HG03439 (cell line): ENCODE data around the gene COL25A1.

Source experiments
- ATAC-seq: cut with Tn5 transposase; IDR thresholded peaks from one replicate; pipeline ENCODE4 v1.9.1; 2021; ENCODE audit warnings: mild to moderate bottlenecking, moderate library complexity; ENCODE audit not compliant: unreplicated experiment

COL25A1 gene

DNA sequence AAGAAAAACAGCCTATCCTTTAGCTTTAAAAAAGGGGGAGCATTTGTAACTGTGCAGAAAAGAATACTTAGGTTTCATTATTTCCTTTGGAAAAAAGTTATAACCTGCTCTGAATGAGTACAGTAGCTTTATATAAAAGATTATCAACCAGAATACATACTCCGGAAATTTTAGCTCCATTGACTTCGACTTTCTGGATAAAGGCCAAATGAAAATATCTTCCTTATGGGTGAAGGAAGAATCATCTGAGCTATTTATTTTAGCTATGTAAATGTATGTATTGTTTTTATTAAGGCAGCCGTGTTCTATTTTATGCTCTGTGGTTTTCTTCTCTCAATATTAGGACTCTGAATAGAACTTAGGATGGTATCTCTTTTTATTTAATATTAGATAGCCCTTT lies 470.6 kb downstream of the COL25A1 start:
- no peak for ATAC-seq

DNA sequence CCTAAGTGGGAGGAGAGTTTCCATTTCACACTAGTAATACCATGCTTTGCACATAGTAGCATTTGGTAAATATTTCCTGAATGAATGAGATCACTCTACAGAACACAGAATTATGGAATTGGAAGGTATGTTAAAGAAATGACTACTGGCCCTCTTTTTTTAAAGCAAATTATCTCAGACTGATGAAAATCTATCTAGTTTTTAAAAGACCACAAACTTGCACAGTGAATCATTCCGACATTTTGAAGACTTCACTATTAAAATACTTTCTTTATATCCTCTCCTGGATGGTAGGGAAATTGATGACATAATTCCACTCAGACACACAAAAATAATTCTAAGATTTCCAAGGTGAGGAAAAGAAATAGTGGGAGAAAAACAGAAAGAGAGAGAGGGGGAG lies 471.2 kb downstream of the COL25A1 start:
- ATAC-seq: no peak

DNA sequence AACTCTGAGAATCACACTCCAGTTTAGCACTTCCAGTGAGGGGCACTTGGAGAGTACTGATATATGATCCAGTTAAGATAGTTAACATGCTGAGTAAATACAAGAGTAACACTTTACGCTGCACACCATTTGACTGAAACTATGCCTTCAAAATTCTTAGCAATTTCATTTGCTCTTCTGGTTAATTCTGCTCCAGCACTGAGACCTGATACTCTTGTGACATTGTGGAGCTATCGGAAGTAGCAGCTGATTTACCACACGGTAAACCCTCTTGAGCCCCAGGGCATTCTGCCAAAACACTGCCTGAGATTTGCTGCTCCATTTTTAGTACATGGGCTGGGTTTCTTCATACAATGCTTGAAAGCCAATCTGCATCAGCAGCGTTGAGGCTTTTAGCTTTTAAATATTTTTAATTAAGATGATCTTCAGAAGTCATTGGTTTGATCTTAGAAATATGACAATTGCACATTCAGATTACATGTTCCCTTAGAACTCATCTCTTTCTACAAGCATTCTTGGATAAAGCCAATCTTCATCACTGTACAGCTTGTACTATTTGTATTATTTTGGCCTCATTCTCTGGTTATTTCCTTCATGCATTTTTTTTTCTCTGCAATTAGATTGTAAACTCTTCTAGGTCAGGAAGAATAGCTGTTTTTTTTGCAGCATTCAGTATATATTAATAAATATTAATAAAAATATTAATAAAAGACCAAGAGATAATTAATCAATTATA lies 471.8 kb downstream of the COL25A1 start:
- peak; percentile 83 for ATAC-seq

DNA sequence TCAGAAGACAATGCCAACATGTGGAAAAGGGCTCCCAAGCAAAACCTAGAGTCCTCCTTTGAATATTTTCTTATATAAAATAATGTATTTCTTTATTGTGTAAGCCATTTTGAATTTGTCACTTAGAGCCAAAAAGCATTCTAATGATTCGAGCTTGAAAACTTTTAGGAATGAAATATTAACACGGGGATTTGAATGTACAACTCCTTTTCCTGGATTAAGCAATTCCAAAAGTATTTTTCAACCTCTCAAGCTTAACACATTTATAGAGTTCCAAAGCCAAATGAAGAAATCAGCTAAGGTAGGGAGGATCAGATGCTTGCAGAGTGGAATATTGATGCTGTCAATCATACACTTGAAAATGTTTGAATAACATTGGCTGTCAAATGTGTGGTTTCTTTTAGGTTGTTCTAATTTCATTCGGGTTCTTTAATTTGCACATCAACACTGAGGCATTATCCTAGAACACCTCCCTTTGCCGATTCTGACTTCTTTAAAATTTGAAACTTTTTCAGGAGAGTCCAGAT lies 472.4 kb downstream of the COL25A1 start:
- ATAC-seq: no peak

DNA sequence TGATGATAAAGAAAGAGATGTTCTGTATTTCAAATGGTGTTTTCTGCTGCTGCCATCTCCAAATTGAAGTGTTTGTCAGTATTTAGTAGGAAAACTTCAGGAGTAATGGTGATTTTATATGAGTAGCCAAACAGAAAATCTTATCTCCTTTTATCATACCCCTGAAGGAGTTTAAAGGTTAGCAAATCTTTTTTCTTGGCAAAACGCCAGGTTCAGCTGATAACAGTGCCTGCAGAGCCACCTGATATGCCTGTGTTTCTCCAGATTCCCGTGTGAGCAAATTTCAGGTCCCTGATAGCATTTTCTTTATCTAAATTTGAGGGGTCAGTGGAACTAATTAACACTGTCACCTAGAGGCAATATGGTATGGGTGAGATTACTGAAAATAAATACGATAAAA lies 473.8 kb downstream of the COL25A1 start:
- no peak for ATAC-seq

DNA sequence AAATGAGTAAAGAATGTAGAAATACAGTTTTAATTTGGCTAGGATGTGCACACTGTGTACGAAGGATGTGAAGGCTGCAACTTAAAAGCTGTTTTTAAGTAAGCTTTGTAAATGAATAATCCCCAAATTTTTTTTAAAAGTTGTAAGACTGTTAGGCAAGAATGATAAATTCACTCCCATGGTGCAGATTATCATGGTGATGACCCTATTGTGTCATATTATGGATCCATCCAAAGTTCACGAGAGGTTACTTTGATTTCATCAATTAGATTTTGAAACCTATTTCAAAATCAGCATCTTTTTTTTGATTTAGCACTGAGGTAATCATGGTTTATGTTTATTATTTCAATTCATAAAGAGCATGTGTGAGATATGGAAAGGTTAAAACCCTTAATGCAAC lies 476.7 kb downstream of the COL25A1 start:
- no peak for ATAC-seq

DNA sequence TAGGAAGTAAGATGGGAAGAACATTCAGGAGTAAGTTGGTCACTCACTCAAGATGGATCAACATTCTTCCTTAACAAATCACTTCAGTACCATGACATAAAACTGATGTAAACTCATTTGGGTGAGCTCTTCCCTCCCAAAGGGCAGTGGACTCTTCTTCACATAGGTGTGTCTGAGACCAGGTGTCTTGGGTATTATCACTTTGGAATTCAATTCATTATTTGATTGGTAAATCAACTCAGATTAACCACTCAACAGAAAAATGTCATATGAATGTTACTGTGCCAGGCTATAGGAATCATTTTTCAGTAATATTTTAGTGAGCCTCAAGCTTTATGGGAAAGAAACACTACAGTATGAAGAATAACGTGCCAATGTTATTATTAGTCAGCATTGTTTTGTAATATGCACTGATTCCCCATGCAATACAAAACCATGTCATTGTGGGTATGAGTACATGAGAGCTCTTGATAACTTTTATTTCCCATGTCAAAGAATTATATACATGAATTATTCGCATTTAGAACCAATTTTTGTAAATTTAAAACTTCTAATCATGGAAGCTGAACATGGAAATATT lies 481.0 kb downstream of the COL25A1 start:
- no peak for ATAC-seq

DNA sequence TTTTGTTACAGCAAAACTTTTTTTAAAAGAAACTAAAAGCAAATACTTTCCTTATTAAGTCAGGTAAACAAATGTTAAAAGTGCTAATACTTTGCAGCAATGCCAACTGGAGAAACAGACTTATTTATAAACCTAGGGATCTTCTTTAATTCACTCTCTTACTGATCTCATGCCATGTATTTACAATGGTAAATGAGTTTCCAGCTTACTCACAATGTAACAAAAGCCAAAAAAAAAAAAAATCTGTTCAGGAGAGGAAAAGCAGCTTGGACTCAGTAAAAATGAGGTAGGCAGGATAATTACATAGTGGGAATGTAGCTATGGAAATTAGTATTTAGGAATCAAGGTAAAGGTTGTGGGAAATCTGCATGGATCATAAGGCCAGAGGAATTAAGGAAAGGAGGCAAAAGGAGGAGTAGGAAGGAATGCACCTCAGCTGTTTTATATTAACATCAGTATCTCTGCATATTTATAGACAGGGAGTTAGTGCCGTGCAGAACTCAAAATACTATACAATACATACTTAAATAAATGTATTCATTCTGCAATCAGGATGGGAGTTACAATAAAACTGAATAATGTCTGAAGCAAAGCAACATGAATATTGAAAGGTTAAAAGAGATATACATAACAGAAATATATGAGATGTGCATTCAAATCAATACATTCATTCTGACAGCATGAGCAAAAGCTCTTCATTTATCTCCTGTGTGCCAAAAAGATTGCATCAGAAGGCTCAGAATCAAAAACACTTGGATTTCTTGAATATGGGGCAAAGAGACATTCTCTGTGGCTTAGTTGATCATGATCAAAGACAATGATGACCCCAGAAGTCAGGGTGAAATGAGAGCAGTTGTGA lies 481.7 kb downstream of the COL25A1 start:
- ATAC-seq: no peak

DNA sequence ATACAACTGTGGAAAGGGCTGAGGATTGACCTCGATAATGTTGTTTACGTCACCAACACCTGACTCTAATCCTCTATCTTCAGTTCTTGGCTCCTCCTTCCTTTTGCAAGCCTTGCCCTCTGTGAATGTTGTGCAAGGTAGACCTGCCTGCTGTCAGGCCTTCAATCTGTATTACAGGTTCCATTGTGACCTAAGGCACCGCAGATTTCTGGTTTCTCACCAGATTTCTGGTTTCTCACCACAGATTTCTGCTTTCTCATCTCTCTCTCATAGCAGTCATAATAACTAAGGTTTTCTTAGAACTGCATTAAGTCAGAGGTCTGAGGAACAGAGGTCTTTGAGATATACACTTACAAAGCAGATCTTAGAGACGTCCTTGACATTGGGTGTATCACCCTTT lies 488.1 kb downstream of the COL25A1 start:
- no peak for ATAC-seq

DNA sequence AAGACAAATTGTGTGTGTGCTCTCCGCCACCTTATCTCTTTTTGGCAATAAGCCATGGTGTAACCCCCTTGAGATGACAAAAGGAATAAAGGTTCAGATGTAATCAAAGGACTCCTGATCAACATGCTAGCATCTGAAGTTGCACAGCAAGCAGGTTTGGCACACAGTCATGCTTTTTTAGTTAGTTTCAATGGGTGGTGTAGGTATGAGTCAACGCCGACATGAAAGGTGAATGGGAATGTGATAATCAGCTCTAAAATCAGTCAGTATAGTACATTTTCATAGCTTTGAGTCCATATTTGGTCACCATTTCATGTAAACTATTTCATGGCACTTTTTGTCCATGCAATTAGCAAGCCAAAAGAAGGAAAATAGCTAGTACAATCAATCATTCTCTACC lies 489.2 kb downstream of the COL25A1 start:
- ATAC-seq: no peak

DNA sequence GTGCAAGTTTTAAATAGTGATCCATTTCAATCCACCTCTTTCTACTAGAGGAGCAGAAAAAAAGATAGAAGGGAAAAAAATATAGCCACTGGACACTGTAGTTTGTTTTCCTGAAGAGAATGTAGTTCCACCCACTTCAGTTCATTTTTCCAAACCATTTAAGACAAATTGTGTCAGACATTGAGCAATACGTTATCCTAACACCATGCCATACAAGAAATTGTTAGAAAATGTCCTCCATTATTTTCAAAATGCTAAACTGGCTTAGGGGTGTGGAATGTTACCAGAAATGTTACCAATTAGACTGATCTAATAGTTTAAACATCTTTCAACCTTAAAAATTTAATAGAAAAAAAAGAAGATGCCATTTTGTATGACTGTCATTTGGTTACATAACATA lies 491.0 kb downstream of the COL25A1 start:
- ATAC-seq: no peak

DNA sequence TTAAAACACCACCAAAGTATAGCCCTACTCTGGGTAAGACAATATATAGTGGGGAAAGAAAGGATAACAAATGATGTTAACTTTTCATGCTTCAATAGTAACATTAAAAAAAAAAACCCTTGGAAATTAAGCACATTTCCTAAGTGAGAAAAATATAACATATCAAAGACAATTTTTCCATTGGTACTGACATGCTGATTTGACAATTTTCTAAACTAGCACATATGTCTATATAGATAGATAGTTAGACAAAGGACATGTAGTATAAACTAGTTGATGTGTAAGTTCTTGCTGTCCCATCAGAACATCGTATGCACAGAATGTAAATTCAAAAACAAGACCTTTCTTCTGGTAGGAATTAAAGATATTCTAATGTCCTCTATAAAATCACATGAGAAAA lies 492.4 kb downstream of the COL25A1 start:
- no peak for ATAC-seq

DNA sequence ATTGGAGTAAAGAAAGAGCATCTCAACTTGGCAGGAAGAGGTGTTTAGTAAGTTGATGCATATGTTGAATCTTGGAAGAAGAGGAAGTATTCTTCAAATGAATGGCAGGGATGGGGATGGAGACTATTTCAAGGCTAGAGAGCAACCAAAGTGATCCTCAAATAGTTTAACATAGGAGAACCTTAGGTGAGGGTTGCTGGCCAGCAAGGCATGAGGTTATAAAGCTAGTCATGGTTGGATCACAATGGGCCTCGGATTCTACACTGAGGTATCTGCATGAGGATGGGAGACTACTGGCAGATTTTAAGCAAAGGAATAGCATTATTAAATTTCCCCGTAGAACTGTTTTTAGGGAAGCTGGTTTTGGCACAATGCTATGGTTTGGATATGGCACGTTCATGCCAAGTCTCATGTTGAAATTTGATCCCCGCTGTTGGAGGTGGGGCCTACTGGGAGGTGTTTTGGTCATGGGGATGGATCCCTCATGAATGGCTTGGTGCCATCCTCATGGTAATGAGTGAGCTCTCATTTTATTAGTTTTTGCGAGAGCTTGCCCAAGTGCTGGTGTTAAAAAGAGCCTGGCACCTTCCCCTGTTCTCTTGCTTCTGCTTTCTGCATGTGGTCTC lies 497.7 kb downstream of the COL25A1 start:
- no peak for ATAC-seq

DNA sequence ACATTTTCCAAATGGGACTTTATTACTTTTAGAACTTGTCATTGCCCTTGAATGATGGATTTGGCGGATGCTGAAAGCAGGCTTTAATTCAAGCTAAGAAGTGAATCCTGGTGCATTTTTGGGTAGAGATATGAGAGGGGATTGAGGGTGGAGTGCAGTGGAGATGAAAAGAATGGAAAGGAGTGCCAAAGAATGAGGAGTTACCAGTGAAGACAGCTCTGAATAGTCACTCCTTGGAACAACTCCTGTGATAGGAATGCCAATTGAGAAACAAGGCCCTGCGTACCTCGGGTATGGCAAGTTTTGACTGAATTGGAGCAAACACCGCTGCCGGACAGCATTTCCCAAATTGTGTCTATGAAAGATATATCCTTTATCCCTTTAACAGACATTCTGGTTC lies 503.2 kb downstream of the COL25A1 start:
- ATAC-seq: no peak

DNA sequence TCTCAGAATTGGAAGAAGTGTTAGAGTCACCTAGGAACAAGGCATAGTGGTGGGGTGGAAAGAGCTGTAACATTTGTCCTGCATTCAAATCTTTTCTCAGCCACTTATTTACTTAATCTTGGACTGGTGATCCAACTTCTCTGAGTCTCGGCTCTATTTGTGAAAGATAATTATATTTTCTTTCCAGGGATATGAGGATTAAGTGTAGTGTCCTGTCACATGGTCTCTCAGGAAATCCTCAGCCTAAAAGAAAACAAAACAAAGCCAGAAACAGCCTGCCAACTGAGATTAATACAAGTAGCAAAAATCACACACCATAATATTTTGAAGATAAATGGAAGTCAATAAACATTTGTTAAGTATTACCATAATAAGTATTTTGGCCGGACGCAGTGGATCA lies 506.3 kb downstream of the COL25A1 start:
- ATAC-seq: no peak

DNA sequence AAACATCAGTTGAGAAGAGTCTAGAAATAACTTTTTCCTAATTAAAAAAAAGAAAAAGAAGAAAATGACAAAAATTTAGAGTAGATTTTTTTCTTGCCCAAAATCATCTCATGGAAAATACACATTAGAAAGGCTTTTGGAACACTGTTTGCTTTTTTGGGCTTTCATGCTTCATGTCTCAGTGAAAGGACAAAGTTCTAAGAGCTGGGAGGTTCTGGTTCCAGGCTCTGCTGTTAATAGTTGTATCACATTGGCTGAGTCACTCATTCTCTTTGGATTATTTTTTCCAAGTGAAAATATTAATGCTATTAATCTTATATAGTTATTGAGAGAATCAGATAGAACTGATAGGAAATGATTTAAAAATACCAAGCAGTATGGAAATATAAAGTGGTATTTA lies 506.7 kb downstream of the COL25A1 start:
- ATAC-seq: no peak

DNA sequence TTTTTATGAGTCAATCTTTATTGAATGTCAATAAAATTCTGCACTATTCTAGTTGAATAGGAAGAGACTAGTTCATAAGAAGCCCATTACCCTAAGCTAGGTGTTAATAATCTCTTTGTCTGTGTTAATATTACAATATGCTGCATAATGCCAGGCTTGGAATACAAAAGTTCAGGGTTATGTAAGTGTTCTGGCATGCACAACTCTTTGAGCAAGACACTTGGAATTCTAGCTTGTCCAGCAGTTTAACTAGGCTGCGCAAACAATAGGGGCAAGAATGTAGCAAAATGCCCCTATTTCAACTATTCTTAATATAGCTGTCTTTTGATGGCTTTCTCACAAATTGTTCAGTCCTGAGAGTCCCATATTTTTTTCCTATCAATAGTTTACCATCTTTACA lies 508.3 kb downstream of the COL25A1 start:
- ATAC-seq: no peak

DNA sequence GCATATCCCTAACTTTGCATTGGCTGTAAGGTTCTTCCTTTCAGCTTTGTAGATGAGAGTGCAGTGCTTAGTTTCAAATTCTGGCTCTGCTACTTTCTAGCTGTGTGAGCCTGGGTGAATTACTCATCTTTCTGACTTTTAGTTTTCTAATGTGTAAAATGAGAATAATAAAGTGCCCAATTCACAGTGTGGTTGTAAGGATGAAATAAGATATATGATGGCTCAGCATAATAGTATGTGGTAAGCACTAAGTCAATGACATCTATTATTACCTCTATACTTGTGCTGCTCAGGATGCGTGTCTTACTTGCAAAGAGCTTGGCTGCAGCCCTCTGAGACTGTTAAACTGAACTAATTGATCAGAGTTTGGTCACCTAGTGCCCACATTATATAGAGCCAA lies 509.0 kb downstream of the COL25A1 start:
- ATAC-seq: no peak

DNA sequence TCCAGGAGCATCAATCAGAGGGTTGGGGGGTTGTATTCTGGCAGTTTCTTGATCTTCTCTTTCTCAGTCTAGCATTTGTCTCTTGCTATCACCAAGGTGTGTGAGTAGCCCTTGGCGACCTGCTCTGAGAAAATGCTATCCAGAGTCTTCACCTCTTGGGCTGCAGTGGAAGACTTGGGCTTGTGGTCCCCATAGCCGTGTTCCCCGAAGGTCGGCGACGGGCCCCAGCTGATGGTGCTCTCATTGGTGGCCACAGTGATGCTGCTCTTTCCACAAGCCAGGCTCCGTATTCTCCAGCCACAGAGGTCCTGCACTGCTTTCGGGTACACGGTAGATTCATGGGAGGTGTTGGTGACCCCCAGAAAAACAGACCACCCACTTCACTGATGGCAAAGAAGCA lies 513.7 kb downstream of the COL25A1 start:
- no peak for ATAC-seq

DNA sequence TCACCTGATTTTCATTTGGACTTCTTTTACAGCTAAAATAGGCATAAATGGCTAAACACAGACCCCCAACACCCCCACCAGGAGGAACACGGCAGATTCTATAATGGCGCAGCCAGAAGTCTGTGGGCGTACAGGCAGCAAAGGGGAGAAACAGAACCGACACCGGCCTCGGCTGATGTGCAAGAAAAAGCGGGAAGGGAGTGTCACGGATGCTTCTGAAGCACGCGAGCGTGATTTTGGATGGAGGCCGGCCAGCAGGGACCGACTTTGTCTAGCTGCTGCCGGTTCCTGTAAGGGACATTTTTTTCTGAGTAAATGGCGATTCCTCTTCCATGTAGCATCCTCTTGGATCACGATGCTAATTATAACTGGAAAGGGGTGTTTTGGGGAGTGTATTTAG lies 514.7 kb downstream of the COL25A1 start:
- no peak for ATAC-seq

DNA sequence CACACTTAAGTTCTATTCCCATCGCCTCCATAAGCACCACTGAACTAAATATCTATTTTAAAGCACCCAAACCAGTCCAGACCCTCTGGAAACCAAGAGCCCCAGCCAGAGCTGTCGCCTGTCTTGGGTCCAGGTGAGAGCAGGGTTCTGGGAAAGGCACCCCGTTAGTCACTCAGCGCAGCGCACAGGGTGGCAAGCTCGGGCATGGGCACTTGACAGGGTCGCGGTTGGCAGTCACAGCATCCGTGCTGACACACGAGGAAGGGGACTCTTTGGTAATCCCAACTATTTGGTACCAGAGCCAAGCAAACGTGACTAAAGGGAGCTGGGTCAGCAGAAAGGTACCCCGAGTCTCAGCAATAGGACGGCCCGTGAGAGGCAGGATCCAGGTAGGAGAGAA lies 515.4 kb downstream of the COL25A1 start:
- no peak for ATAC-seq
